HepG2 (cell line): ENCODE measurements around the gene DAPP1. TPM values are rescaled to one million over a fixed set of nuclear protein-coding genes. Genes with fewer than 3 reads are reported as not detected.

Source experiments
- ATAC-seq: fragments of 200-7000 bp; cut with Tn5 transposase; 3 replicates; pipeline ENCODE4 v1.9.1; 2020; ENCODE audit warnings: mild to moderate bottlenecking, moderate library complexity
- BruUV-seq: library from RNA; stranded (reverse); fragments of 400-500 nt; replicated peaks from 2 replicates; lab custom pipeline; 2021; lab: Mats Ljungman, UMichigan
- CTCF ChIA-PET: fragments of 300-600 bp; formaldehyde crosslinking; extraction: SDS; loops from one replicate; lab custom pipeline; 2021; ENCODE audit warnings: low total read pairs, inconsistent platforms, low intra/inter-chr PET ratio; lab: Yijun Ruan, JAX
- POLR2A ChIA-PET: fragments of 350-600 bp; sonication (Branson Sonifier 250); formaldehyde crosslinking; loops from one replicate; lab custom pipeline; 2020; ENCODE audit warnings: antibody characterized with exemption, inconsistent platforms; lab: Yijun Ruan, JAX
- DNase-seq: peaks from one replicate; pipeline ENCODE4 v3.0.0-alpha.2; 2015; ENCODE audit warnings: low spot score
- FAIRE-seq: peaks from 3 replicates; lab custom pipeline; 2011; peaks lifted over from hg19 to GRCh38; lab: Jason Lieb, UNC
- H2AFZ ChIP-seq: one replicate; pipeline ENCODE4 v1.6.1; 2011; ENCODE audit warnings: low read length, inconsistent platforms
- H3K27ac ChIP-seq: fragments of 300-600 bp; 3 replicates; pipeline ENCODE4 v1.8.0; 2011; ENCODE audit warnings: mixed run types, mild to moderate bottlenecking, mixed read lengths, low read length, inconsistent platforms; ENCODE audit not compliant: insufficient read depth; ENCODE audit errors: extremely low read length
- H3K27me3 ChIP-seq, 2 experiments: fragments of 200-600 bp in 1 of 2; 2 replicates in 1 of 2; 3 replicates in 1 of 2; pipeline versions ENCODE4 v1.6.0 to v1.8.0; 2011; ENCODE audit warnings: low read length in 2 of 2, mild to moderate bottlenecking in 2 of 2, moderate library complexity in 2 of 2, inconsistent platforms in 1 of 2; ENCODE audit not compliant: insufficient read depth in 2 of 2, control insufficient read depth in 1 of 2
- H3K36me3 ChIP-seq, 2 experiments: fragments of 200-600 bp in 1 of 2; replicated peaks in 1 of 2; 2 replicates in 1 of 2; 3 replicates in 1 of 2; pipeline versions ENCODE4 v1.5.1 to v1.8.0; 2011; ENCODE audit warnings: low read length in 2 of 2, inconsistent platforms in 1 of 2; ENCODE audit not compliant: insufficient read depth in 2 of 2, control insufficient read depth in 1 of 2
- H3K4me1 ChIP-seq: 2 replicates; pipeline ENCODE4 v1.5.1; 2012; ENCODE audit warnings: low read length, inconsistent platforms; ENCODE audit not compliant: insufficient read depth
- H3K4me2 ChIP-seq: 2 replicates; pipeline ENCODE4 v1.6.0; 2011; ENCODE audit warnings: low read depth, low read length, inconsistent platforms
- H3K4me3 ChIP-seq, 3 experiments: fragments of 200-600 bp in 1 of 3; sonication (generic), shearing (Covaris generic) in 1 of 3; replicated peaks in 1 of 3; 2 replicates each; pipeline ENCODE4 v1.5.1; 2011 to 2016; ENCODE audit warnings: low read length in 3 of 3, inconsistent platforms in 2 of 3, low read depth in 2 of 3, mild to moderate bottlenecking in 2 of 3, control low read depth in 1 of 3, mixed read lengths in 1 of 3; ENCODE audit not compliant: insufficient read depth in 1 of 3
- H3K79me2 ChIP-seq: one replicate; pipeline ENCODE4 v1.6.1; 2011; ENCODE audit warnings: low read length, inconsistent platforms; ENCODE audit not compliant: insufficient read depth
- H3K9ac ChIP-seq: 2 replicates; pipeline ENCODE4 v1.6.0; 2011; ENCODE audit warnings: mild to moderate bottlenecking, low read depth, low read length, inconsistent platforms; ENCODE audit not compliant: insufficient read depth
- H3K9me3 ChIP-seq: 2 replicates; pipeline ENCODE4 v1.5.1; 2012; ENCODE audit warnings: mild to moderate bottlenecking, low read length
- H4K20me1 ChIP-seq: 2 replicates; pipeline ENCODE4 v1.6.0; 2011; ENCODE audit warnings: inconsistent platforms, mild to moderate bottlenecking, low read length, moderate library complexity; ENCODE audit not compliant: insufficient read depth
- MAFF ChIP-seq: IDR thresholded peaks from 2 replicates; pipeline ENCODE4 v1.6.1; 2011; ENCODE audit warnings: low read depth, low read length, improper control_type of control experiment
- MBNL3 ChIP-seq: fragments of 250-450 bp; sonication (Bioruptor Pico); conservative IDR thresholded peaks from 2 replicates; pipeline ENCODE4 v1.8.0; 2022; ENCODE audit warnings: mild to moderate bottlenecking, inconsistent platforms
- MLLT10 ChIP-seq: sonication (generic); formaldehyde crosslinking; IDR thresholded peaks from 2 replicates; pipeline ENCODE4 v1.4.0; 2020; ENCODE audit warnings: missing genetic modification reagents
- ONECUT2 ChIP-seq: sonication (generic); formaldehyde crosslinking; IDR thresholded peaks from 2 replicates; pipeline ENCODE4 v1.4.0; 2020; ENCODE audit warnings: missing genetic modification reagents
- PHF21A ChIP-seq: sonication (generic); formaldehyde crosslinking; IDR thresholded peaks from 2 replicates; pipeline ENCODE4 v1.5.0; 2020; ENCODE audit warnings: mild to moderate bottlenecking, missing genetic modification reagents
- POLR2A ChIP-seq, 2 experiments: IDR thresholded peaks; 2 replicates each; pipeline ENCODE4 v1.6.1; 2011; ENCODE audit warnings: low read depth in 2 of 2, low read length in 2 of 2, mild to moderate bottlenecking in 1 of 2, moderate library complexity in 1 of 2; ENCODE audit not compliant: insufficient read depth in 1 of 2
- SAFB2 ChIP-seq: sonication (generic); formaldehyde crosslinking; IDR thresholded peaks from 2 replicates; pipeline ENCODE4 v1.5.1; 2020; ENCODE audit warnings: missing genetic modification reagents, low read depth, mild to moderate bottlenecking, borderline replicate concordance
- SATB2 ChIP-seq: sonication (generic); formaldehyde crosslinking; IDR thresholded peaks from 2 replicates; pipeline ENCODE4 v1.5.0; 2020; ENCODE audit warnings: missing genetic modification reagents
- ZNF180 ChIP-seq: sonication (generic); formaldehyde crosslinking; IDR thresholded peaks from 2 replicates; pipeline ENCODE4 v1.4.0; 2020; ENCODE audit warnings: low read depth, missing genetic modification reagents, borderline replicate concordance
- ZNF749 ChIP-seq: sonication (generic); formaldehyde crosslinking; IDR thresholded peaks from 2 replicates; pipeline ENCODE4 v1.8.0; 2022; ENCODE audit warnings: mild to moderate bottlenecking, missing genetic modification reagents, moderate library complexity, borderline replicate concordance
- WGBS: methylation state at CpG from one replicate; pipeline ENCODE4 v1.1.6; 2017; ENCODE audit warnings: low lambda C conversion rate; 5-methylcytosine and 5-hydroxymethylcytosine counted together
- in situ Hi-C: cut with HindIII; loops from 2 replicates; pipeline ENCODE4 v1.10.0; 2017; ENCODE audit warnings: low pct_unique_long_range_greater_than_20kb; ENCODE audit not compliant: extremely low pct_ligation_motif_present
- intact Hi-C: fragments of 100-400 bp; cut with micrococcal nuclease; formaldehyde crosslinking; loops from one replicate; pipeline ENCODE4 v1.10.0; 2022; ENCODE audit not compliant: unreplicated experiment
- polyA plus RNA-seq, 8 experiments: library from polyadenylated mRNA; depleted of rRNA in 3 of 8; stranded (reverse) in 7 of 8; unstranded in 1 of 8; fragments of >200 nt; fragmentation: Illumina TruSeq in 4 of 8; extraction: Trizol in 4 of 8; gene quantifications; 2 replicates each; pipeline versions ENCODE4 v1.2.1 to v1.2.3, GENCODE V29; 2011 to 2016; ENCODE audit warnings: low read depth in 4 of 8, missing spikeins in 1 of 8, mixed read lengths in 1 of 8; ENCODE audit not compliant: insufficient read depth in 1 of 8
- total RNA-seq, 5 experiments: library from RNA; depleted of rRNA; stranded (reverse); fragments of >200 nt; fragmentation: Illumina TruSeq; extraction: Trizol; gene quantifications; 2 replicates each; pipeline ENCODE4 v1.2.3, GENCODE V29; 2016; ENCODE audit warnings: low read depth in 1 of 5
- TF ChIP-seq, protein P1 (sequence below): sonication (generic); formaldehyde crosslinking; IDR thresholded peaks from 2 replicates; pipeline ENCODE4 v1.4.0; 2020; ENCODE audit warnings: mild to moderate bottlenecking, missing genetic modification reagents
- TF ChIP-seq, protein P2 (sequence below): sonication (generic); formaldehyde crosslinking; IDR thresholded peaks from 2 replicates; pipeline ENCODE4 v1.5.0; 2020; ENCODE audit warnings: mild to moderate bottlenecking, missing genetic modification reagents, borderline replicate concordance

DAPP1 gene
- total and polyA plus RNA-seq, 2 of the 13 experiments (the other 11 are each of a cell fraction or from before 2014, with no cell fraction given): not detected

DNA sequence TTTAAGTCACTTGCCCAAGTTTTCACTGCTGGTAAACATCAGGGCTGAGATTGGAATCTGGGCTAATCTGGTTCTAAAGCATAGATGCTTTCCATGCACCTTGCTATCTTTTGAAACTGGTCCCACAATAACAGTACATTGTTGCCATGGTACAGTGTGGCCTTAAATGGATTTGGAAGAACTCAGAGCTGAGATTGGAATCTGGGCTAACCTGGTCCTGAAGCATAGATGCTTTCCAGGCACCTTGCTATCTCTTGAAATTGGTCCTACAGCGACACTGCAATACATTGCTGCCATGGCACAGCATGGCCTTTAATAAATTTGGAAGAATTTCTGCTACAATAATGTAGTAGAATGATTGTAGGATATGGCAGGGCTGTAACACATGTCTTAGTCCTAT, 28.6 kb downstream of the DAPP1 start:
- Histone ChIP-seq H2AFZ (no peak overlapping the region), H3K36me3 (no peaks in the 10 kb centered on the region), H4K20me1 (no peaks in the 10 kb centered on the region), H3K9me3 (no peaks in the 10 kb centered on the region), H3K27ac (no peak overlapping the region), H3K9ac (no peak overlapping the region), H3K4me3 (no peak overlapping the region), H3K4me2 (no peak overlapping the region), H3K4me1 (no peaks in the 10 kb centered on the region), H3K27me3 (no peaks in the 10 kb centered on the region; a peak in 1 of 5 replicates), H3K79me2 (no peaks in the 10 kb centered on the region)
- BruUV-seq: no TSS peak
- 0% methylated on average over 1 of the region's 1 CpG for WGBS
- FAIRE-seq: no peak
- no peak for ATAC-seq
- intact Hi-C loops (no loop called here), in situ Hi-C loops (no loop called here)
- POLR2A ChIA-PET: no interaction called here
- CTCF ChIA-PET: no interaction called here
- no peak for DNase-seq
- no peak for TF ChIP-seq PHF21A (CRISPR knock-in tag)
- no peak for TF ChIP-seq ZNF749 (CRISPR knock-in tag)
- TF ChIP-seq SATB2 (CRISPR knock-in tag): no peak
- TF ChIP-seq MAFF: no peak
- no peak for TF ChIP-seq SAFB2 (CRISPR knock-in tag)
- no peak for TF ChIP-seq MBNL3 (CRISPR knock-in tag)
- TF ChIP-seq ZNF180 (CRISPR knock-in tag): no peak
- no peak for TF ChIP-seq MLLT10 (CRISPR knock-in tag)
- TF ChIP-seq ONECUT2 (CRISPR knock-in tag): no peak
- TF ChIP-seq, protein P1, sequence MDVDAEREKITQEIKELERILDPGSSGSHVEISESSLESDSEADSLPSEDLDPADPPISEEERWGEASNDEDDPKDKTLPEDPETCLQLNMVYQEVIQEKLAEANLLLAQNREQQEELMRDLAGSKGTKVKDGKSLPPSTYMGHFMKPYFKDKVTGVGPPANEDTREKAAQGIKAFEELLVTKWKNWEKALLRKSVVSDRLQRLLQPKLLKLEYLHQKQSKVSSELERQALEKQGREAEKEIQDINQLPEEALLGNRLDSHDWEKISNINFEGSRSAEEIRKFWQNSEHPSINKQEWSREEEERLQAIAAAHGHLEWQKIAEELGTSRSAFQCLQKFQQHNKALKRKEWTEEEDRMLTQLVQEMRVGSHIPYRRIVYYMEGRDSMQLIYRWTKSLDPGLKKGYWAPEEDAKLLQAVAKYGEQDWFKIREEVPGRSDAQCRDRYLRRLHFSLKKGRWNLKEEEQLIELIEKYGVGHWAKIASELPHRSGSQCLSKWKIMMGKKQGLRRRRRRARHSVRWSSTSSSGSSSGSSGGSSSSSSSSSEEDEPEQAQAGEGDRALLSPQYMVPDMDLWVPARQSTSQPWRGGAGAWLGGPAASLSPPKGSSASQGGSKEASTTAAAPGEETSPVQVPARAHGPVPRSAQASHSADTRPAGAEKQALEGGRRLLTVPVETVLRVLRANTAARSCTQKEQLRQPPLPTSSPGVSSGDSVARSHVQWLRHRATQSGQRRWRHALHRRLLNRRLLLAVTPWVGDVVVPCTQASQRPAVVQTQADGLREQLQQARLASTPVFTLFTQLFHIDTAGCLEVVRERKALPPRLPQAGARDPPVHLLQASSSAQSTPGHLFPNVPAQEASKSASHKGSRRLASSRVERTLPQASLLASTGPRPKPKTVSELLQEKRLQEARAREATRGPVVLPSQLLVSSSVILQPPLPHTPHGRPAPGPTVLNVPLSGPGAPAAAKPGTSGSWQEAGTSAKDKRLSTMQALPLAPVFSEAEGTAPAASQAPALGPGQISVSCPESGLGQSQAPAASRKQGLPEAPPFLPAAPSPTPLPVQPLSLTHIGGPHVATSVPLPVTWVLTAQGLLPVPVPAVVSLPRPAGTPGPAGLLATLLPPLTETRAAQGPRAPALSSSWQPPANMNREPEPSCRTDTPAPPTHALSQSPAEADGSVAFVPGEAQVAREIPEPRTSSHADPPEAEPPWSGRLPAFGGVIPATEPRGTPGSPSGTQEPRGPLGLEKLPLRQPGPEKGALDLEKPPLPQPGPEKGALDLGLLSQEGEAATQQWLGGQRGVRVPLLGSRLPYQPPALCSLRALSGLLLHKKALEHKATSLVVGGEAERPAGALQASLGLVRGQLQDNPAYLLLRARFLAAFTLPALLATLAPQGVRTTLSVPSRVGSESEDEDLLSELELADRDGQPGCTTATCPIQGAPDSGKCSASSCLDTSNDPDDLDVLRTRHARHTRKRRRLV (CRISPR knock-in tag): no peak
- no peak for TF ChIP-seq POLR2A (IDR thresholded peaks at IDR 0.05; ENCODE audit: insufficient read depth in 1 of 2, low read depth in 2 of 2, low read length in 2 of 2)
- TF ChIP-seq, protein P2, sequence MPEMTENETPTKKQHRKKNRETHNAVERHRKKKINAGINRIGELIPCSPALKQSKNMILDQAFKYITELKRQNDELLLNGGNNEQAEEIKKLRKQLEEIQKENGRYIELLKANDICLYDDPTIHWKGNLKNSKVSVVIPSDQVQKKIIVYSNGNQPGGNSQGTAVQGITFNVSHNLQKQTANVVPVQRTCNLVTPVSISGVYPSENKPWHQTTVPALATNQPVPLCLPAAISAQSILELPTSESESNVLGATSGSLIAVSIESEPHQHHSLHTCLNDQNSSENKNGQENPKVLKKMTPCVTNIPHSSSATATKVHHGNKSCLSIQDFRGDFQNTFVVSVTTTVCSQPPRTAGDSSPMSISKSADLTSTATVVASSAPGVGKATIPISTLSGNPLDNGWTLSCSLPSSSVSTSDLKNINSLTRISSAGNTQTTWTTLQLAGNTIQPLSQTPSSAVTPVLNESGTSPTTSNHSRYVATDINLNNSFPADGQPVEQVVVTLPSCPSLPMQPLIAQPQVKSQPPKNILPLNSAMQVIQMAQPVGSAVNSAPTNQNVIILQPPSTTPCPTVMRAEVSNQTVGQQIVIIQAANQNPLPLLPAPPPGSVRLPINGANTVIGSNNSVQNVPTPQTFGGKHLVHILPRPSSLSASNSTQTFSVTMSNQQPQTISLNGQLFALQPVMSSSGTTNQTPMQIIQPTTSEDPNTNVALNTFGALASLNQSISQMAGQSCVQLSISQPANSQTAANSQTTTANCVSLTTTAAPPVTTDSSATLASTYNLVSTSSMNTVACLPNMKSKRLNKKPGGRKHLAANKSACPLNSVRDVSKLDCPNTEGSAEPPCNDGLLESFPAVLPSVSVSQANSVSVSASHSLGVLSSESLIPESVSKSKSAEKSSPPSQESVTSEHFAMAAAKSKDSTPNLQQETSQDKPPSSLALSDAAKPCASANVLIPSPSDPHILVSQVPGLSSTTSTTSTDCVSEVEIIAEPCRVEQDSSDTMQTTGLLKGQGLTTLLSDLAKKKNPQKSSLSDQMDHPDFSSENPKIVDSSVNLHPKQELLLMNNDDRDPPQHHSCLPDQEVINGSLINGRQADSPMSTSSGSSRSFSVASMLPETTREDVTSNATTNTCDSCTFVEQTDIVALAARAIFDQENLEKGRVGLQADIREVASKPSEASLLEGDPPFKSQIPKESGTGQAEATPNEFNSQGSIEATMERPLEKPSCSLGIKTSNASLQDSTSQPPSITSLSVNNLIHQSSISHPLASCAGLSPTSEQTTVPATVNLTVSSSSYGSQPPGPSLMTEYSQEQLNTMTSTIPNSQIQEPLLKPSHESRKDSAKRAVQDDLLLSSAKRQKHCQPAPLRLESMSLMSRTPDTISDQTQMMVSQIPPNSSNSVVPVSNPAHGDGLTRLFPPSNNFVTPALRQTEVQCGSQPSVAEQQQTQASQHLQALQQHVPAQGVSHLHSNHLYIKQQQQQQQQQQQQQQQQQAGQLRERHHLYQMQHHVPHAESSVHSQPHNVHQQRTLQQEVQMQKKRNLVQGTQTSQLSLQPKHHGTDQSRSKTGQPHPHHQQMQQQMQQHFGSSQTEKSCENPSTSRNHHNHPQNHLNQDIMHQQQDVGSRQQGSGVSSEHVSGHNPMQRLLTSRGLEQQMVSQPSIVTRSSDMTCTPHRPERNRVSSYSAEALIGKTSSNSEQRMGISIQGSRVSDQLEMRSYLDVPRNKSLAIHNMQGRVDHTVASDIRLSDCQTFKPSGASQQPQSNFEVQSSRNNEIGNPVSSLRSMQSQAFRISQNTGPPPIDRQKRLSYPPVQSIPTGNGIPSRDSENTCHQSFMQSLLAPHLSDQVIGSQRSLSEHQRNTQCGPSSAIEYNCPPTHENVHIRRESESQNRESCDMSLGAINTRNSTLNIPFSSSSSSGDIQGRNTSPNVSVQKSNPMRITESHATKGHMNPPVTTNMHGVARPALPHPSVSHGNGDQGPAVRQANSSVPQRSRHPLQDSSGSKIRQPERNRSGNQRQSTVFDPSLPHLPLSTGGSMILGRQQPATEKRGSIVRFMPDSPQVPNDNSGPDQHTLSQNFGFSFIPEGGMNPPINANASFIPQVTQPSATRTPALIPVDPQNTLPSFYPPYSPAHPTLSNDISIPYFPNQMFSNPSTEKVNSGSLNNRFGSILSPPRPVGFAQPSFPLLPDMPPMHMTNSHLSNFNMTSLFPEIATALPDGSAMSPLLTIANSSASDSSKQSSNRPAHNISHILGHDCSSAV: no peak
